A673 (cell line): ENCODE data around the gene RNF144B.

Experiments used
- CTCF ChIP-seq: fragments of 300-800, 200-600 bp; sonication (generic); conservative IDR thresholded peaks from 2 replicates; pipeline ENCODE4 v1.5.1; 2017; ENCODE audit warnings: low read depth, mild to moderate bottlenecking, antibody characterized with exemption, low read length, moderate library complexity, mixed read lengths
- EZH2 ChIP-seq: fragments of 200-600 bp; sonication (generic); IDR thresholded peaks from 2 replicates; pipeline ENCODE4 v1.6.1; 2017; ENCODE audit warnings: borderline replicate concordance, low read depth, mild to moderate bottlenecking, mixed read lengths, antibody characterized with exemption, low read length; ENCODE audit not compliant: poor library complexity, severe bottlenecking

- TF ChIP-seq CTCF (no peak), EZH2 (no peak)
These were observed 35.0 kb downstream of the RNF144B start for GRCh38 chr6:18422136-18422535.
